Measurements from ENCODE around the gene TPSB2. TPM values are rescaled to one million over a fixed set of nuclear protein-coding genes. Genes with fewer than 3 reads are reported as not detected.

The TPSB2 gene
- total RNA-seq, 1 experiment from 2014 or later = not detected

GRCh38 chr16:1212616-1213194, 17.3 kb downstream of the TPSB2 start:
- no peak for ATAC-seq
- Histone ChIP-seq H4K20me1 (ENCODE audit: insufficient read depth) (no peaks in the 10 kb centered on the region), H3K4me1 (ENCODE audit: control insufficient read depth in 1 of 2, insufficient read depth in 2 of 2, low read length in 2 of 2) (no peaks in the 10 kb centered on the region), H3K36me3 (ENCODE audit: control insufficient read depth in 1 of 2, insufficient read depth in 2 of 2, low read length in 2 of 2) (no peaks in the 10 kb centered on the region), H2AFZ (ENCODE audit: low read depth, low read length, poor library complexity, severe bottlenecking) (no peak overlapping the region), H3K27ac (ENCODE audit: low read depth, low read length) (no peak overlapping the region), H3K9ac (ENCODE audit: low read length) (no peak overlapping the region), H3K9me2 (ENCODE audit: insufficient read depth) (no peaks in the 10 kb centered on the region), H3K4me3 (replicated peaks in 1 of 2; ENCODE audit: low read depth in 1 of 2, low read length in 2 of 2) (no peak overlapping the region), H3K27me3 (ENCODE audit: insufficient read depth, low read length) (no peaks in the 10 kb centered on the region), H3K9me3 (ENCODE audit: control insufficient read depth in 1 of 2, insufficient read depth in 1 of 2, low read depth in 1 of 2, low read length in 2 of 2) (no peaks in the 10 kb centered on the region), H3K79me2 (ENCODE audit: insufficient read depth, low read length) (no peaks in the 10 kb centered on the region), H3K4me2 (ENCODE audit: low read length) (no peak overlapping the region)
- no peak for DNase-seq (ENCODE audit: low read depth, low spot score)
- no TSS peak for BruUV-seq (replicated peaks)
- intact Hi-C loops (cut with micrococcal nuclease) = no loop called here
- ChIA-PET CTCF (no interaction called here), RAD21 (ENCODE audit: low non-redundant PET in 1 of 2, low total read pairs in 2 of 2, uncharacterized antibody in 2 of 2, unreplicated experiment in 2 of 2) (no interaction called here), POLR2A (no interaction called here)
- no peak for TF ChIP-seq CEBPB (IDR thresholded peaks at IDR 0.05; ENCODE audit: low read depth)
- TF ChIP-seq POLR2AphosphoS5 (IDR thresholded peaks at IDR 0.05; ENCODE audit: low read depth, low read length) = no peak
- no peak for TF ChIP-seq ZBTB33 (IDR thresholded peaks at IDR 0.05; ENCODE audit: extremely low read depth, insufficient replicate concordance, low read length)
- no peak for TF ChIP-seq REST (IDR thresholded peaks at IDR 0.05; ENCODE audit: low read depth)
- no peak for TF ChIP-seq JUND (IDR thresholded peaks at IDR 0.05)
- TF ChIP-seq EZH2 (IDR thresholded peaks at IDR 0.05) = no peak
- no peak for TF ChIP-seq ELF1 (IDR thresholded peaks at IDR 0.05; ENCODE audit: borderline replicate concordance, low read depth)
- no peak for TF ChIP-seq EGR1 (IDR thresholded peaks at IDR 0.05; ENCODE audit: low read depth)
- no peak for TF ChIP-seq ZNF274 (IDR thresholded peaks at IDR 0.05; ENCODE audit: low read depth, low read length)
- no peak for TF ChIP-seq CBX3 (IDR thresholded peaks at IDR 0.05; ENCODE audit: low read depth)
- TF ChIP-seq POLR2A (IDR thresholded peaks at IDR 0.05; ENCODE audit: borderline replicate concordance, extremely low read depth, insufficient read depth, insufficient read length) = no peak
- TF ChIP-seq SP1 (IDR thresholded peaks at IDR 0.05; ENCODE audit: low read depth) = no peak
- no peak for TF ChIP-seq FOSL1 (IDR thresholded peaks at IDR 0.05; ENCODE audit: low read depth)
- TF ChIP-seq SIN3A (IDR thresholded peaks at IDR 0.05; ENCODE audit: low read depth) = no peak
- TF ChIP-seq MAX (IDR thresholded peaks at IDR 0.05) = no peak
- no peak for TF ChIP-seq ZFX (IDR thresholded peaks at IDR 0.05)
- TF ChIP-seq YY1 (IDR thresholded peaks at IDR 0.05; ENCODE audit: extremely low read depth, insufficient replicate concordance, low read depth, low read length) = no peak
- TF ChIP-seq EZH2phosphoT487 (IDR thresholded peaks at IDR 0.05; ENCODE audit: borderline replicate concordance) = no peak
- no peak for TF ChIP-seq TCF7L2 (IDR thresholded peaks at IDR 0.05; ENCODE audit: borderline replicate concordance, extremely low read depth, insufficient read depth, insufficient read length)
